Measurements from ENCODE around the gene PWWP2B.

The PWWP2B gene

GRCh38 chr10:132408823-132409666, 12.0 kb downstream of the PWWP2B start:
- no peak for TF ChIP-seq ZNF274 (IDR thresholded peaks at IDR 0.05; ENCODE audit: low read depth, low read length)
- H3K4me3 ChIP-seq (ENCODE audit: low read length) = no peak overlapping the region

DNA sequence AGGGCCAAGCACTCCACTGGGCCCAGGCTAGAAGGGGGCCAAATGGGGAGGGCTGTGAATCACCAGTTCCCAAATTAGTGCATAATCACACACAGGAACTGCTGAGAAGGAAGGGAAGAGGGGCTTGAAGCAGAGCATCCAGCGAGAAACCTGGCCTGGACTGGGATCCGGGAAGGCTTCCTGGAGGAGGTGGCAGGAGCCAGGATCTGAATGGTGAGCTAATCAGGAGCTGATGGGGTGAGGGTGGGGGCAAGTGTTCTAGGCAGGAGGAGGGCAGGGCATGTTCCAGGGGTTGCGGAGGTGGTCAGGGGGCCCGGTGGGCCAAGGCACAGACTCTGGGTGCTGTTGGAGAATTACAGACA, 12.6 kb downstream of the PWWP2B start:
- H3K4me3 ChIP-seq (ENCODE audit: low read length) = no peak overlapping the region
- no peak for TF ChIP-seq ZNF274 (IDR thresholded peaks at IDR 0.05; ENCODE audit: low read depth, low read length)

- TF ChIP-seq ZNF274 (IDR thresholded peaks at IDR 0.05; ENCODE audit: low read depth, low read length) = no peak
- no peak overlapping the region for H3K4me3 ChIP-seq (ENCODE audit: low read length)
Measured at GRCh38 chr10:132410056-132410778, 13.2 kb downstream of the PWWP2B start.

DNA sequence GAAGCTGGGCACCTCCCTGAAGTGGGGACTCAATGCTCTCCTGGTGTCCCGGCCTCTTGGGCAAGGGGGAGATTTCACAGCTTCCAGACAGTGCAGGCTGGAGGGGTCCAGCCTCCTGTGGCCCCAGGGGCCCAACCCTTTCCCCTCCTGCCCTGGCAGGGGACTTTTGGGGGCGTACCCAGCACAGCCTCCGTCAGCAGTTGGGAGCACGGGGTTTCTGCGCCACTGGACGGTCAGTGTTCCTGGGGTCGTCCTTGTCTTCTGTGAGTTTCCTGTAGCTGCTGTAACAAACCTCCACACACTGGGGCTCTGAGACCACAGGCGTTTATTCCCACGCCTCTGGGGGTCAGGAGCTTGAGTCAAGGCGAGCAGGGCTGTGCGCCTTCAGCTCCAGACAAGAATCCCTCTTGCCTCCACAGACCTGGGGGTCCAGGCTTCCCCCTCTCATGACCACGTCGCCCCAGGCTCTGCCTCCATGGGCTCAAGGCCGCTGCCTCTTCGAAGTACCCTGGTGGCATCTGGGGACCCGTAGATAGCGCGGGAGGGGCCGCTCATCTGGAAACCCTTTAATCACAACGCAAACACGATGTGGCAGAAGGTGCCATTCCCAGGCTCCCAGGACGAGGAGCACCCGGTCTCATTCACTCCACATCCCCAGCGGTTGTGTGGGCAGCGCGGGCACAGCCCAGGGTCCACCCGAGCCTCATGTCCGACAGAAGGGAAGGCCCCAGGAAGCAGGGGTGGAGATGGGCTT, 14.0 kb downstream of the PWWP2B start:
- no peak overlapping the region for H3K4me3 ChIP-seq (ENCODE audit: low read length)
- no peak for TF ChIP-seq ZNF274 (IDR thresholded peaks at IDR 0.05; ENCODE audit: low read depth, low read length)

- no peak overlapping the region for H3K4me3 ChIP-seq (ENCODE audit: low read length)
- no peak for TF ChIP-seq ZNF274 (IDR thresholded peaks at IDR 0.05; ENCODE audit: low read depth, low read length)
Measured at GRCh38 chr10:132411561-132412253, 14.7 kb downstream of the PWWP2B start.

- no peak for TF ChIP-seq ZNF274 (IDR thresholded peaks at IDR 0.05; ENCODE audit: low read depth, low read length)
- no peak overlapping the region for H3K4me3 ChIP-seq (ENCODE audit: low read length)
Measured at GRCh38 chr10:132412316-132413192, 15.6 kb downstream of the PWWP2B start.

- no peak for TF ChIP-seq ZNF274 (IDR thresholded peaks at IDR 0.05; ENCODE audit: low read depth, low read length)
Measured at GRCh38 chr10:132413226-132414205, 16.5 kb downstream of the PWWP2B start.

DNA sequence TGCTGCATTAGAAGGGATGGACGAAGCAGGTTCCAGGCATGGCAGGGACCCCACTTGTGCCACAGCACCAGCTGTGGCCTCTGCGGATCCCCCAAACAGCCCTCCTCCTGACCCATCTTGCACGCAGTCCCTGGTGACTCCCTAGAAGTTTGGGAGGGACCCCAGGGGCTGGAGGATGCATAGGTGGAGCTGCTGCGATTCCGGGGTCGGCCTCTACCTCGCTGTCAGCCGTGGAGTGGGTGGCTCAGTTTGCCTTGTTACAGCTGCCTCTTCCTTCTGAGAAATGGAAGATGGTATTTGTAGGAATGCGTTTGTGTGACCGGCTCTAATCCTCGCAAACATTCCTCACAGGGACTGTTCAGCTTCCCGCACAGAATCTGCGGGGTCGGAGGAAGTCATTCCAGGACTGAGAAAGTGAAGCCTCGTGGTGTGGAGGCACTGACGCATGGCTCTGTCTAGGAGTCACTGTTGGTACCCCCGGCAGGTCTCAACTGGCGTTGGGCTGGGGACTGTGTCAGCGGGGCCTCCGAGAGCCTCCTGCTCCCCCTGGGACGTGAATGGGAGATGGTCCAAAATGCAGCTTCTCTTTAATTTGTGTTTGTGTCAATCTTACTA, 17.5 kb downstream of the PWWP2B start:
- H3K4me3 ChIP-seq (ENCODE audit: low read length) = no peak overlapping the region
- no peak for TF ChIP-seq ZNF274 (IDR thresholded peaks at IDR 0.05; ENCODE audit: low read depth, low read length)

More at GRCh38 chr10:132413226-132414205, 16.5 kb downstream of the PWWP2B start:
- no peak overlapping the region for H3K4me3 ChIP-seq (ENCODE audit: low read length)

- TF ChIP-seq ZNF274 (IDR thresholded peaks at IDR 0.05; ENCODE audit: low read depth, low read length) = no peak
- H3K4me3 ChIP-seq (ENCODE audit: low read length) = no peak overlapping the region
Measured at GRCh38 chr10:132415255-132415654, 18.3 kb downstream of the PWWP2B start.

- no peak overlapping the region for H3K4me3 ChIP-seq (ENCODE audit: low read length)
- TF ChIP-seq ZNF274 (IDR thresholded peaks at IDR 0.05; ENCODE audit: low read depth, low read length) = no peak
Measured at GRCh38 chr10:132415956-132416355, 19.0 kb downstream of the PWWP2B start.

DNA sequence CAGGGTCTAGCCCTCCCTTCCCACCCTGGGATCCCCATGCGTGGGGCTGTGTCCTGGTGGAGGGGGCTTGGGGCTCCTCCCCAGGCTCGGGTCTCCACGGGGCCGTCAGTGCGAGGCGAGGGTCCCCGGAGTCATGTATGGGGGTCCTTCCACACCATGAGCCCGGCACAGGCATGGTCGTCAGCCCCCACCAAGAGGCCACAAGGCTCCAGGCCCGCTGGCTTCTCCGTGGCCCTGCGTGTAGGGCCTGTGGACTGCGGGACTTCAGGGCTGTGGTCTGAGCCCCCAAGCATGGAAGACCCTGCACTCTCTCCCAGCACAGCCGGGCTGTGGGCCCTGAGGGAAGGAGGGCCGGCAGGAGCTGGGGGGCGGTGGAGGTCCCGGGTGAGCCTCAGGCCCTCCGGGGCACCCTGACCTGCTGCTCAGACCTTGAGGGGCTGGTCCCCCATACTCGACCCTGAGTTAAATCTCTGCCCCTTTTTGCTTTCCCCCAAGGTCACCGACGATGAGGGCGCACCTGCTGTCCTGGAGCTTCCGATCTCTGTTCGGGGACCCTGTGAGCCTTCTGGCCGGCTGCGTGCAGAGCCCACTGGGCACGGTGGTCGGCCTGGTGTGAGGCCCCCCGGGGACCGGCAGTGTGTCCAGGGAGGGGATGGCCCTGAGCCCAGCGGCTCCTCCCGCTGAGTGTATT, 19.7 kb downstream of the PWWP2B start:
- no peak for TF ChIP-seq ZNF274 (IDR thresholded peaks at IDR 0.05; ENCODE audit: low read depth, low read length)
- no peak overlapping the region for H3K4me3 ChIP-seq (ENCODE audit: low read length)

Data from GM08714 (cell line).